CD4-positive, alpha-beta T cell treated with Interferon alpha-2 for 1 hour (primary cell): Measurements from ENCODE around the gene COL18A1.
"Not testable (repeated sequence)": the region's sequence is repeated elsewhere in the genome, so short reads cannot be mapped to it uniquely, and the experiment has no call there.

ENCODE experiments used
- DNase-seq, 2 donors: peaks; one replicate each; pipeline ENCODE4 v3.0.0-alpha.2; 2020 to 2022

COL18A1 gene

GRCh38 chr21:45550522-45551210 is 145.7 kb downstream of the COL18A1 start:
- peak; percentile 55 to 67 for DNase-seq

GRCh38 chr21:45551316-45551715 is 146.4 kb downstream of the COL18A1 start:
- peak; percentile 47 to 55 for DNase-seq

- no peak for DNase-seq
Measured at GRCh38 chr21:45551783-45552695, 147.1 kb downstream of the COL18A1 start.

- DNase-seq, result no peak
Measured at GRCh38 chr21:45552696-45553391, 147.9 kb downstream of the COL18A1 start.

GRCh38 chr21:45554477-45555175 is 149.7 kb downstream of the COL18A1 start:
- DNase-seq, result peak; percentile 85 to 91

GRCh38 chr21:45555251-45555556 is 150.2 kb downstream of the COL18A1 start:
- DNase-seq, result no peak

- DNase-seq, result peak; percentile 61 to 71
Measured at GRCh38 chr21:45555557-45556301, 150.8 kb downstream of the COL18A1 start.

GRCh38 chr21:45556302-45556644 is 151.3 kb downstream of the COL18A1 start:
- DNase-seq, result no peak

- DNase-seq, result no peak
Measured at GRCh38 chr21:45556645-45557615, 152.0 kb downstream of the COL18A1 start.

GRCh38 chr21:45557616-45558043 is 152.7 kb downstream of the COL18A1 start:
- no peak for DNase-seq

- DNase-seq, result no peak
Measured at GRCh38 chr21:45558044-45558721, 153.2 kb downstream of the COL18A1 start.

GRCh38 chr21:45559216-45560105 is 154.5 kb downstream of the COL18A1 start:
- DNase-seq, result no peak

GRCh38 chr21:45560106-45561021 is 155.4 kb downstream of the COL18A1 start:
- no peak for DNase-seq

GRCh38 chr21:45561241-45561640 is 156.3 kb downstream of the COL18A1 start:
- not testable (repeated sequence) for DNase-seq

- DNase-seq, result no peak
Measured at GRCh38 chr21:45562402-45562801, 157.4 kb downstream of the COL18A1 start.

GRCh38 chr21:45562965-45563364 is 158.0 kb downstream of the COL18A1 start:
- DNase-seq, result no peak
